ENCODE measurements around the gene RAPGEF2. TPM values are rescaled to one million over a fixed set of nuclear protein-coding genes. Genes with fewer than 3 reads are reported as not detected.

RAPGEF2 gene
- polyA plus RNA-seq, 1 donor (not counting 4 experiments of a cell fraction or from before 2014, with no cell fraction given), result 23.8 TPM

DNA sequence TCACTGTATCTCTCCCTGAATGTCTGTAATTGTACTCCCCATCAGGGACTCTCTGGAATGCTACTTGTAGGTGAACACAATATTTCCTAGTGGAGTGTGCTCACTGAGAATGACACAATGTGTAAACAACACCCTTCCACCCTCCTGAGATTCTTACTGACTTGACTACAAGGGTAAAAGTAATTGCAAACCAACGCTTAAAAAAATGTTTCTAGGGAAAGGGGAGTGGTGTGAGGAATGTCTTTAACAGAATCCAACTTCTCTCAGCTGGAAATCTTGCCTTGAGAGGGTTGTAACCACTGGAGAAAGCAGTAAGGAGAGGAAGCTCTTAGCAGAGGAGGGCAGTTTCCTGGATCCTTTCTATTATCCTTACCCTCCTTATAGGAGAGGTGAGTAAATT, 5.1 kb upstream of the RAPGEF2 start:
- no peaks in the 10 kb centered on the region for H3K4me1 ChIP-seq (ENCODE audit: control insufficient read depth, extremely low read depth, insufficient read depth, low read length)
- TF ChIP-seq CTCF (optimal IDR thresholded peaks at IDR 0.05 in 1 of 3, IDR thresholded peaks at IDR 0.05 in 1 of 3, conservative IDR thresholded peaks at IDR 0.05 in 1 of 3; ENCODE audit: extremely low read depth in 1 of 3, insufficient read depth in 2 of 3, low read length in 3 of 3) (no peak), EZH2 (IDR thresholded peaks at IDR 0.05; ENCODE audit: low read length) (no peak)
- no peak overlapping the region for H3K4me2 ChIP-seq (ENCODE audit: control insufficient read depth, extremely low read depth, insufficient read depth, low read depth, low read length)
- no peaks in the 10 kb centered on the region for H3K79me2 ChIP-seq (ENCODE audit: control insufficient read depth, insufficient read depth, low read length)
- H3K36me3 ChIP-seq (ENCODE audit: control insufficient read depth in 2 of 2, extremely low read depth in 1 of 2, insufficient read depth in 2 of 2, low read length in 2 of 2), result no peaks in the 10 kb centered on the region
- no peak overlapping the region for H3K4me3 ChIP-seq (ENCODE audit: control insufficient read depth in 2 of 3, extremely low read depth in 1 of 3, insufficient read depth in 2 of 3, low read depth in 1 of 3, low read length in 3 of 3)
- no peak overlapping the region for H3K27ac ChIP-seq (ENCODE audit: control insufficient read depth, insufficient read depth, low read length)
- no peak for DNase-seq (ENCODE audit: low read depth, low spot score)
- H3K9me3 ChIP-seq (ENCODE audit: control insufficient read depth, low read depth, low read length), result no peaks in the 10 kb centered on the region
- H3K27me3 ChIP-seq (ENCODE audit: control insufficient read depth, extremely low read depth, insufficient read depth, low read length), result no peaks in the 10 kb centered on the region
- dilution Hi-C loops (cut with MboI; ENCODE audit: extremely low pct_ligation_motif_present, low sequenced_read_pairs), result no loop called here
- no peak overlapping the region for H2AFZ ChIP-seq (ENCODE audit: control insufficient read depth, low read length)
- no peaks in the 10 kb centered on the region for H3K9me1 ChIP-seq (ENCODE audit: control insufficient read depth, extremely low read depth, insufficient read depth, low read length)
- no peaks in the 10 kb centered on the region for H4K20me1 ChIP-seq (ENCODE audit: control insufficient read depth, extremely low read depth, insufficient read depth, low read length)
- no peak for FAIRE-seq
- no peak overlapping the region for H3K9ac ChIP-seq (ENCODE audit: control insufficient read depth, extremely low read depth, insufficient read depth, low read length)

- no peak overlapping the region for H3K4me2 ChIP-seq (ENCODE audit: control insufficient read depth, extremely low read depth, insufficient read depth, low read depth, low read length)
Measured at GRCh38 chr4:159098482-159099127, 4.3 kb upstream of the RAPGEF2 start.

More at GRCh38 chr4:159098482-159099127, 4.3 kb upstream of the RAPGEF2 start:
- H3K9ac ChIP-seq (ENCODE audit: control insufficient read depth, extremely low read depth, insufficient read depth, low read length), result no peak overlapping the region
- no peak overlapping the region for H3K27ac ChIP-seq (ENCODE audit: control insufficient read depth, insufficient read depth, low read length)
- no peak overlapping the region for H2AFZ ChIP-seq (ENCODE audit: control insufficient read depth, low read length)
- dilution Hi-C loops (cut with MboI; ENCODE audit: extremely low pct_ligation_motif_present, low sequenced_read_pairs), result no loop called here
- TF ChIP-seq EZH2 (IDR thresholded peaks at IDR 0.05; ENCODE audit: low read length), result no peak
- no peak for TF ChIP-seq CTCF (optimal IDR thresholded peaks at IDR 0.05 in 1 of 3, IDR thresholded peaks at IDR 0.05 in 1 of 3, conservative IDR thresholded peaks at IDR 0.05 in 1 of 3; ENCODE audit: extremely low read depth in 1 of 3, insufficient read depth in 2 of 3, low read length in 3 of 3)
- H3K79me2 ChIP-seq (ENCODE audit: control insufficient read depth, insufficient read depth, low read length), result no peaks in the 10 kb centered on the region
- H3K9me3 ChIP-seq (ENCODE audit: control insufficient read depth, low read depth, low read length), result no peaks in the 10 kb centered on the region
- FAIRE-seq, result no peak
- no peaks in the 10 kb centered on the region for H4K20me1 ChIP-seq (ENCODE audit: control insufficient read depth, extremely low read depth, insufficient read depth, low read length)
- DNase-seq (ENCODE audit: low read depth, low spot score), result no peak
- no peaks in the 10 kb centered on the region for H3K27me3 ChIP-seq (ENCODE audit: control insufficient read depth, extremely low read depth, insufficient read depth, low read length)
- H3K4me3 ChIP-seq (ENCODE audit: control insufficient read depth in 2 of 3, extremely low read depth in 1 of 3, insufficient read depth in 2 of 3, low read depth in 1 of 3, low read length in 3 of 3), result no peak overlapping the region
- no peaks in the 10 kb centered on the region for H3K36me3 ChIP-seq (ENCODE audit: control insufficient read depth in 2 of 2, extremely low read depth in 1 of 2, insufficient read depth in 2 of 2, low read length in 2 of 2)
- H3K4me1 ChIP-seq (ENCODE audit: control insufficient read depth, extremely low read depth, insufficient read depth, low read length), result no peaks in the 10 kb centered on the region
- H3K9me1 ChIP-seq (ENCODE audit: control insufficient read depth, extremely low read depth, insufficient read depth, low read length), result no peaks in the 10 kb centered on the region

All from keratinocyte (primary cell).